ENCODE results near the gene TUBGCP4. TPM values are rescaled to one million over a fixed set of nuclear protein-coding genes. Genes with fewer than 3 reads are reported as not detected.

Gene TUBGCP4
- total RNA-seq, 2 experiments from 2014 or later: 42.8 to 45.3 TPM

- POLR2A ChIA-PET: interaction anchor here (0.7 to 1.5 kb wide), 5 partner anchors 26 to 1215 kb away, joined by 3 to 5 read pairs (median 4); no protein-coding TSS in a partner anchor
- CTCF ChIA-PET: interaction anchor here (1.1 to 3.0 kb wide), 5 partner anchors 12 to 106 kb away, joined by 3 to 19 read pairs (median 5); no protein-coding TSS in a partner anchor
Observed at GRCh38 chr15:43440721-43441281, 69.9 kb downstream of the TUBGCP4 start.

- CTCF ChIA-PET: interaction anchor here (1.1 to 3.0 kb wide), 5 partner anchors 12 to 106 kb away, joined by 3 to 19 read pairs (median 5); no protein-coding TSS in a partner anchor
- POLR2A ChIA-PET: interaction anchor here (0.9 to 1.5 kb wide), 4 partner anchors 26 to 69 kb away, joined by 3 to 5 read pairs (median 4); no protein-coding TSS in a partner anchor
Observed at GRCh38 chr15:43441316-43441715, 70.4 kb downstream of the TUBGCP4 start.

GRCh38 chr15:43446344-43446743 lies 75.4 kb downstream of the TUBGCP4 start:
- POLR2A ChIA-PET: no interaction called here

GRCh38 chr15:43449981-43450380 lies 79.1 kb downstream of the TUBGCP4 start:
- ChIA-PET CTCF (no interaction called here), POLR2A (no interaction called here)

More at GRCh38 chr15:43446344-43446743, 75.4 kb downstream of the TUBGCP4 start:
- CTCF ChIA-PET: no interaction called here

Other genes with a start within 250 kb of the TUBGCP4 start
- 10 to 100 TPM; 15.0 to 16.0 TPM for gene TMEM62, start 237.5 kb upstream of the TUBGCP4 start, total RNA-seq
- 10 to 100 TPM; 48.1 to 51.6 TPM for gene CCNDBP1, start 185.7 kb upstream of the TUBGCP4 start, total RNA-seq
- gene EPB42, start 150.1 kb upstream of the TUBGCP4 start, total RNA-seq: not detected
- gene TGM5, start 104.2 kb upstream of the TUBGCP4 start, total RNA-seq: not detected
- not detected for gene TGM7, start 68.8 kb upstream of the TUBGCP4 start, total RNA-seq
- gene LCMT2, start 40.5 kb upstream of the TUBGCP4 start, total RNA-seq: 10 to 100 TPM; 13.2 to 13.3 TPM
- gene ZSCAN29, start 58 bp upstream of the TUBGCP4 start, total RNA-seq: 10 to 100 TPM; 24.7 to 25.6 TPM
- 10 to 100 TPM; 29.1 to 29.4 TPM for gene TP53BP1, start 122.1 kb downstream of the TUBGCP4 start, total RNA-seq
- gene MAP1A, start 146.5 kb downstream of the TUBGCP4 start, total RNA-seq: under 1 TPM; 0.76 to 0.82 TPM
- gene PPIP5K1, start 219.1 kb downstream of the TUBGCP4 start, total RNA-seq: 10 to 100 TPM; 25.7 to 30.6 TPM
- gene CKMT1B, start 222.9 kb downstream of the TUBGCP4 start, total RNA-seq: under 1 TPM; 0.25 to 0.27 TPM
- under 1 TPM; 0.17 to 0.19 TPM for gene STRC, start 247.7 kb downstream of the TUBGCP4 start, total RNA-seq

Measured in activated CD8-positive, alpha-beta memory T cell treated with anti-CD3 and anti-CD28 coated beads for 36 hours (primary cell).